Lung (tissue), 12 donors: Measurements from ENCODE around the gene STMN1. TPM values are rescaled to one million over a fixed set of nuclear protein-coding genes. Genes with fewer than 3 reads are reported as not detected.

Experiments
- ATAC-seq: fragments of 200-7000 bp; cut with Tn5 transposase; one replicate; pipeline ENCODE4 v1.9.1; 2020; ENCODE audit warnings: moderate number of reproducible peaks; ENCODE audit not compliant: insufficient read depth, low FRiP score
- DNase-seq, 3 donors: peaks; one replicate each; pipeline ENCODE4 v3.0.0-alpha.2; 2013 to 2017
- H3K27ac ChIP-seq, 2 donors: one replicate each; pipeline ENCODE4 v1.5.1; 2013; ENCODE audit warnings: mild to moderate bottlenecking in 2 of 2, moderate library complexity in 2 of 2, control low read depth in 1 of 2, inconsistent platforms in 1 of 2, low read depth in 1 of 2, low read length in 1 of 2
- H3K27me3 ChIP-seq, 3 donors: one replicate each; pipeline ENCODE4 v1.5.1; 2013; ENCODE audit warnings: low read length in 2 of 3; ENCODE audit not compliant: control insufficient read depth in 3 of 3, insufficient read depth in 3 of 3
- H3K36me3 ChIP-seq, 4 donors: one replicate each; pipeline ENCODE4 v1.5.1; 2013; ENCODE audit warnings: low read length in 4 of 4, mild to moderate bottlenecking in 1 of 4, moderate library complexity in 1 of 4; ENCODE audit not compliant: control insufficient read depth in 4 of 4, insufficient read depth in 4 of 4
- H3K4me1 ChIP-seq, 5 donors: one replicate each; pipeline ENCODE4 v1.5.1; 2013; ENCODE audit warnings: low read length in 5 of 5, mild to moderate bottlenecking in 2 of 5, moderate library complexity in 1 of 5; ENCODE audit not compliant: control insufficient read depth in 5 of 5, insufficient read depth in 5 of 5
- H3K4me3 ChIP-seq: one replicate; pipeline ENCODE4 v1.5.1; 2013; ENCODE audit warnings: mild to moderate bottlenecking, control low read depth, moderate library complexity
- H3K9ac ChIP-seq, 2 donors: one replicate each; pipeline ENCODE4 v1.5.1; 2013; ENCODE audit warnings: low read length in 2 of 2, control low read depth in 1 of 2; ENCODE audit not compliant: insufficient read depth in 1 of 2
- H3K9me3 ChIP-seq, 4 donors: one replicate each; pipeline ENCODE4 v1.5.1; 2013; ENCODE audit warnings: low read length in 3 of 4, mild to moderate bottlenecking in 1 of 4, moderate library complexity in 1 of 4; ENCODE audit not compliant: control insufficient read depth in 4 of 4, insufficient read depth in 3 of 4
- WGBS, 2 donors: extraction: QIAGEN DNeasy Blood & Tissue Kit; methylation state at CpG; one replicate each; pipeline ENCODE4 v1.1.7; 2013; 5-methylcytosine and 5-hydroxymethylcytosine counted together
- polyA plus RNA-seq, 2 donors: library from polyadenylated mRNA; stranded (reverse); fragments of 200-250 nt; gene quantifications; one replicate each; pipeline ENCODE4 v1.2.1, GENCODE V29; 2013
- total RNA-seq, 2 donors: library from RNA; depleted of rRNA in 1 of 2; stranded (reverse); fragments of >200 nt in 1 of 2; gene quantifications; one replicate each; pipeline ENCODE4 v1.2.1, GENCODE V29; 2014 to 2021
- TF ChIP-seq, protein P1 (sequence below): IDR thresholded peaks from 2 replicates; pipeline ENCODE4 v1.5.1; 2012; ENCODE audit warnings: mild to moderate bottlenecking; ENCODE audit errors: control extremely low read depth, extremely low read depth
- donor health status: control.
- donor health status: control.
- donor health status: Bipolar disorder and iron deficiency.
- donor health status: healthy.
- donor health status: DM: yes; HTN: yes; CAD: no.

The STMN1 gene
- total and polyA plus RNA-seq, 4 donors, result 18.5 to 118 (median 51.3) TPM

DNA sequence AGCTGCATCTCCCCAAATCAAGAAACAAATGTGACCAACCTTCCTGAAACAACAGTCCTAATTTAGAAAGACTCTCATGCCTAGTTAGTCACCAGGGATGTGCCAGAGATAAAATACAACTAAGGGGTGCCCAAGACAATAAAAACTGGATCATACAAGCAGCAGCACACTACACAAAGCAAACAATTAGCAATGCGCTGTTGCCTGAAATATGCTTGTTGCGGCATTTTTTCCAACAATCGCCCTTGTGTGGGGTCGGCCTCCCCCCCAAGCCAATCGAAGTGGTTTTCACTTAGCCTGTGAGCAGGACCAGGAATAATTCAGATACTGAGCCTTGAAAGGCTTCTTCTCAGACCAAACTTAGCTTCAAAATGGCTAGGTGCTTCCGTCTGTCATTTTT is 1.4 kb upstream of the STMN1 start:
- no peak overlapping the region for H3K27ac ChIP-seq
- TF ChIP-seq, protein P1, sequence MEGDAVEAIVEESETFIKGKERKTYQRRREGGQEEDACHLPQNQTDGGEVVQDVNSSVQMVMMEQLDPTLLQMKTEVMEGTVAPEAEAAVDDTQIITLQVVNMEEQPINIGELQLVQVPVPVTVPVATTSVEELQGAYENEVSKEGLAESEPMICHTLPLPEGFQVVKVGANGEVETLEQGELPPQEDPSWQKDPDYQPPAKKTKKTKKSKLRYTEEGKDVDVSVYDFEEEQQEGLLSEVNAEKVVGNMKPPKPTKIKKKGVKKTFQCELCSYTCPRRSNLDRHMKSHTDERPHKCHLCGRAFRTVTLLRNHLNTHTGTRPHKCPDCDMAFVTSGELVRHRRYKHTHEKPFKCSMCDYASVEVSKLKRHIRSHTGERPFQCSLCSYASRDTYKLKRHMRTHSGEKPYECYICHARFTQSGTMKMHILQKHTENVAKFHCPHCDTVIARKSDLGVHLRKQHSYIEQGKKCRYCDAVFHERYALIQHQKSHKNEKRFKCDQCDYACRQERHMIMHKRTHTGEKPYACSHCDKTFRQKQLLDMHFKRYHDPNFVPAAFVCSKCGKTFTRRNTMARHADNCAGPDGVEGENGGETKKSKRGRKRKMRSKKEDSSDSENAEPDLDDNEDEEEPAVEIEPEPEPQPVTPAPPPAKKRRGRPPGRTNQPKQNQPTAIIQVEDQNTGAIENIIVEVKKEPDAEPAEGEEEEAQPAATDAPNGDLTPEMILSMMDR, result no peak
- H3K27me3 ChIP-seq, result no peaks in the 10 kb centered on the region
- ATAC-seq, result no peak
- no peak overlapping the region for H3K9ac ChIP-seq
- DNase-seq, result no peak
- peaks cover 0 to 8% (median 3%) of the 10 kb centered on the region in 4 donors for H3K36me3 ChIP-seq
- no peak overlapping the region for H3K4me3 ChIP-seq
- 90 to 97% methylated on average over 6 of the region's 6 CpGs for WGBS, 2 donors
- H3K4me1 ChIP-seq, result peaks cover 0 to 28% (median 5%) of the 10 kb centered on the region in 5 donors
- no peaks in the 10 kb centered on the region for H3K9me3 ChIP-seq

DNA sequence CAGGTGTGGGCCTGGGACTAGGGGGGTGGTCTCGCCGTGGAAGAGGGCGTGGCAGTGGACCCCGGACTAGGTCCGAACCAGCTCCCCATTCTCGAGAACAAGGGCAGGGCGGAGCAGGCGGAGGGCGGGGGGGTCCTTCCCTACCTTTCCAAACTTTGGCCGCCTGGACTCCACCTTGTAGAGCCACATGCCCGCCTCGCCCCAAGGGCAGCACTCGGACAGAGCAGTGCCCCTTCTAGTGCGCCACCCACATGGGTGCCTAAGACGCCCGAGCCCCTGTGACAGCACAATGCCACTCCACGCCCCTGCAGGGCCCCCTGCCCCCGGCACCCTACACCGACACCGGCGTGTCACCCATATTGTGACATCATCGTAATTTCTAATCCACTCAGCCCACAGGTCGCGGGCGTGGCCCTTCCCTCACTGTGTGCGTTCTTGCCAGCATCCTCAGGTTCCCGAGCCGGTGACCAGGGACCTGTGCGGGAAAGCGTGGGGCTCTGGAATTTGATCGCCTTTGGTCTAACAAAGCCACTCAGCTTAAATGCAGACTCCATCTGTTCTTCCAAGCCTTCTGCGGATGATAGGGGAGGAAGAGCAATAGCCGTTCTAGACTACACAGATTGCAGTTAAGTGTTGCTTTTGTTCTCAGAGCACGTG is 553 bp upstream of the STMN1 start:
- Histone ChIP-seq H3K4me3 (peak overlapping the region; percentile 14), H3K27ac (peak overlapping the region in 1 of 2 donors; percentile 28), H3K9me3 (no peaks in the 10 kb centered on the region), H3K36me3 (peaks cover 0 to 16% (median 6%) of the 10 kb centered on the region in 4 donors), H3K27me3 (no peaks in the 10 kb centered on the region), H3K9ac (peak overlapping the region; percentile 18 to 59), H3K4me1 (peaks cover 0 to 31% (median 5%) of the 10 kb centered on the region in 5 donors)
- no peak for ATAC-seq
- peak; percentile 43 to 61 (median 48) for DNase-seq
- TF ChIP-seq, protein P1, result no peak
- 19 to 20% methylated on average over 33 to 34 of the region's 34 CpGs for WGBS, 2 donors

DNA sequence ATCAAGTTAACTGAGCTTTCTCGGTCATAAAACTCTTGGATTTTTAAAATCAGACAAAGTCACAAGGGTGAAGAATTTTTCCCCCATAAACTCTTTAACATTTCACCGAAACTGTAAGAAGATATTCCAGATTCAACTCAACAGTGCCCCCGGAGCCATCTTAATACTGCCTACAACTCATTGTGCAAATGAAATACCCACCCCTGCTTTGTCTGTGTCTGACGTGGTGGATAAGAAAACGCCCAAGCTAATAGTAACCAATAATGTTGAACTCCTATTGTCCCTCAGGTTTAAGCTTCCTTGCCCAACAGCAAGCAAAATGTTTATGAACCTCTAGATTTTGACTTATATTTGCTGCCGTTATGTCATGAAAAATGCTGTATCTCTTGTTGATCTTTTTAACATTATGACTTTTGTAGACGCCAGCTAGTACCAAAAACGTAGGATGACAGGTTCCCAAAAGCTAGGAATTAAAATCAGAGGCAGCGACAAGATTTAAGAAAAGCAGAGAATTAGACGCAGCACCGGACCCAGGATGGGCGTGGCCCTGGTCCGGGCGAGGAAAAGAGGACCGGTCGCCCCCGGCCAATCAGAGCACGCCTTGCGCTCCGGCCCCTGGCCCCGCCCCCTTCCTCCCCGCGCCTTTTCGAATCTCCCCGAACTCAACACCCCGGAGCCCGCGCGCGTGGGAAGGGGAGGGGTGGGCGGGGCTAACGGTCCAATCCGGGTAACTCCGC is 1.1 kb downstream of the STMN1 start:
- Histone ChIP-seq H3K9me3 (no peaks in the 10 kb centered on the region), H3K9ac (peak overlapping the region; percentile 51 to 72), H3K27ac (no peak overlapping the region), H3K36me3 (peaks cover 0 to 25% (median 12%) of the 10 kb centered on the region in 4 donors), H3K4me1 (peaks cover 0 to 31% (median 5%) of the 10 kb centered on the region in 5 donors), H3K27me3 (no peaks in the 10 kb centered on the region), H3K4me3 (peak overlapping the region; percentile 70)
- 1% methylated on average over 24 to 34 of the region's 34 CpGs for WGBS, 2 donors
- ATAC-seq (peak; percentile 94), DNase-seq (peak; percentile 97 to 98 (median 98))
- TF ChIP-seq, protein P1, result no peak
